ENCODE measurements around the gene KPNA6.
"Not testable (repeated sequence)": the region's sequence is repeated elsewhere in the genome, so short reads cannot be mapped to it uniquely, and the experiment has no call there.

KPNA6 gene

DNA sequence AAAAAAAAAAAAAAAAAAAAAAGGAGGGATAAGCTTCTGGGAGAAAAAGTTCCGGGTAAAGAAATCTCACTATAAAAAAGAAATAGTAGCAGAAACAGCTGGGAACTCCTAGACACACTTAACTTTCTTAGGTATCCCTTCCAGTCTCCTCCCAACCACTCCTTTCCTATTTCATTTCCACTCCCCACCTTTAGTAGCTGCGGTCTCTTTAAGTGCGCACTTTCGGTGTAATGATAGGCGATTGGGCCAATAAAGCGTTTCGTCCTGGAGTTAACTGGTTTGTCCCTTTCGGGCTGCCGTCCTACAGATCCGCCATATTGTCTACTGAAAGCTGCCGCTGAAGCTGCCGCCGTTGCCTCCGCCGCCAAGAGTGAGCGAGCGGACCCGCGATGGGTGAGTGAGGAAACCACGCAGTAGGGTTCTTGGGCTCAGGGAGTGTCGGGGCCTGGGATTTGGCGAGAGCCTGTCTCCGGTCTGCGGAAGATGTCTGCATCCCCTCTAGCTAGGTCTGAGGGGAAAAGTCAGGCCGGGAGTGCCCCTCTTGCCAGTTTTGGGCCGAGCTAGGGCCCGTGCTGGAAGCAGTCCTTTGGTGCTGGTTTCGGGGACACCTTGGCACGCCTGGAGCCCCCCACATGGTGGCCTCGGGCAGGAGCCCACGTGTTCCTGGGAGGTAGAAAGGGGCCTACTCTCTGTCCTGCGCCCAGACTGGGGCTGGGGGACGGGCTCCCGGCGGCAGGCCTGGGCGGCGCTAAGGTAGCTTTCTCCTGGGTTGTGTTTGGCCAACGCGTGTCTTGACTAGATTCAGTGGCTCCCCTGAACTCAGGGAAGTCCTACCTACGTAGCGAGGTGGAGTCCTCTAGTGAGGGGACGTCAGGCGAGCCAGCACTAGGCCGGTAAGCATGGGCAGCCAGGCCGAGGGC lies at the start of gene KPNA6:
KPNA6 (plus strand) TSS at position 315 of the 920 bp plus-strand sequence; CDS start at position 390, 75 bp downstream.
- peak; percentile 97 for DNase-seq

DNA sequence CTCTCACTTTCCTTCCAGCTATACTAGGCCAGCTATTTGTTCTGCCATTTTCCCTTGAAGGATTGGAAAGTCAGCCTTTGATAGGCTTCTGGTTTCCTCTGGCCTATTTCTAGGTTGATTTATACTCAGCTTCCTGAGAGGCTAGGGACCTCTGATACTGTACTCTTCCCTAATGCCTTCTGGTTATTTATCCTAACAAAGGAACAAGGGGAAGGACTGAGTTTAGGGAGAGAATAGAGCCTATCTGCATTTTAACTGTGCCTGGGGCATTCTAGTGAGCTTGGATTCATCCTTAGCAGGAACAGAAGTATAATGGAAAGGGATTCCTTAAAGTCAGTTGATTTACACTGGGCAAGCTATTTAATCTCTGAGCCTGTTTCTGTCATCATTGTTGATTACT lies 46.9 kb upstream of the KPNA6 start:
- DNase-seq = no peak

DNA sequence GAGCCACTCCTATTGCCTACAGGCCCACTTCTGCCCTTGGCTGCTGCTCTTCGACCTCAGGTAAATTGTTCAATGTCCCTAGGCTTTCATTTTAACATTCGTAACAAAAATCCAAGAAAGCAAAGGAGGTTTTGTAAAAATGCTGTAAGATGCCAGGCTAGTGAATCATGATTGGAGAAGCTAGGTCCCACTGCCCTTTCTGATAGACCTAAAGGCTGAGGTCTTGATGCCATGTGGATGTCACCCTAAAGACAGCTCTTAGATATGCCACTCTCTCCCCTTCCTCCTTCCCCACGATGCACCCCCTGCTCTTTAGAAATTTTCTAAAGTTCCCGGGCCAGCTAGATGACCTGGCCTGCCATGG lies 45.0 kb upstream of the KPNA6 start:
- DNase-seq = no peak

DNA sequence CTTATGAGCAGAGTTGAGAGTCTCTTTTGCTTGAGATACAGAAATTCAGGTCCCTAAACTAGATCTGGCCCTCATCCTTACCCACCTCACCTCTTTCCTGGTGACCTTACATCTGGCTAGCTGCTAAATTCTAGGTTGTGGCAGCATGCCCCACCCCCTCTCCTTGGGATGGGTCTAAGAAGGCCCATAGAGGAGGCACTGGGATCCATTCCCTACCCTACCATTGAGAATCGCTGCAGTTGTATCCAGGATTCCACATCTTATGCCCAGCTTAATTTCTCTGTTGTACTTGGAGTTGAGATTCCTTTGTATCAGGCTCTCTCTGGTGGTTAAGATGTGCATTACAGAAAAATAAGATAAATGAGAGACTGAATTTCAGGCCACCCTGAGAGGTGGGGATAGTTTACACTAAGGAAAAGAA lies 44.6 kb upstream of the KPNA6 start:
- peak; percentile 74 for DNase-seq

DNA sequence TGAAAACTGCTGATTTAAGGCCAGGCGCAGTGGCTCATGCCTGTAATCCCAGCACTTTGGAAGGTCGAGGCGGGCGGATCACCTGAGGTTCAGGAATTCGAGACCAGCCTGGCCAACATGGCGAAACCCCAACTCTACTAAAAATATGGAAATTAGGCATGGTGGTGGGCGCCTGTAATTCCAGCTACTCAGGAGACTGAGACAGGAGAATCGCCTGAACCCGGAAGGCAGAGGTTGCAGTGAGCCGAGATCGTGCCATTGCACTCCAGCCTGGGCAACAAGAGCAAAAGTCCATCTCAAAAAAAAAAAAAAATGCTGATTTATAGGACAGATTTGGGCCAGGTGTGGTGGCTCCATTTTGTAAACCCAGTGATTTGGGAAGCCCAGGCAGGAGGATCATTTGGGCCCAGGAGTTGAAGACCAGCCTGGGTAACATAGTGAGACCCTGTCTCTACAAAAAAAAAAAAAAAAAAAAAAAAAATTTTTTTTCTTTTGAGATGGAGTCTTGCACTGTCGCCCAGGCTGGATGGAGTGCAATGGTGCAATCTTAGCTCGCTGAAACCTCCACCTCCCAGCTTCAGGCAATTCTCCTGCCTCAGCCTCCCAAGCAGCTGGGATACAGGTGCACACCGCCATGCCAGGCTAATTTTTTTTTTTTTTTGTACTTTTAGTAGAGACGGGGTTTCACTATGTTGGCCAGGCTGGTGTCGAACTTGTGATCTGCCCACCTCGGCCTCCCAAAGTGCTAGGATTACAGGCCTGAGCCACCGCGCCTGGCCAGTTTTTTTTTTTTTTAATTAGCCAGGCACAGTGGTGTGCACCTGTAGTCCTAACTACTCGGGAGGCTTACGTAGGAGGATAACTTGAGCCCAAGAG lies 42.0 kb upstream of the KPNA6 start:
- DNase-seq = not testable (repeated sequence)

DNA sequence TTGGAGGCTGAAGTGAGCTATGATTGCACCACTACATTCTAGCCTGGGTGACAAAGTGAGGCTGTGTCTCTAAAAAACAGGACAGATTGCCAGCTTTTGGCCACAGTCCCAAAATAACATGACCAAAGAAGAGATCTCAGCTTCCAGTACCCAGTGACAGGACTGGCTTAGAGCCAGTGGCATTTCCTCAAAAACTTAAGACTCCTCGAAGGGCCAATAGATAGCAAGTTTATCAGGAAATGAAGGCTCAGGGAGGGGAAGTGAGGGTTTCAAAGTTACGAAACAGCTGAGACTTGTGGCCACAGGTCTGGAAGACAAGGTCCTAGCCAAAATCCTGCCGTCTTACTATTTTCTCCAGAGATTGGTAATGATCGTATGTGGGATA lies 41.4 kb upstream of the KPNA6 start:
- DNase-seq = peak; percentile 85

DNA sequence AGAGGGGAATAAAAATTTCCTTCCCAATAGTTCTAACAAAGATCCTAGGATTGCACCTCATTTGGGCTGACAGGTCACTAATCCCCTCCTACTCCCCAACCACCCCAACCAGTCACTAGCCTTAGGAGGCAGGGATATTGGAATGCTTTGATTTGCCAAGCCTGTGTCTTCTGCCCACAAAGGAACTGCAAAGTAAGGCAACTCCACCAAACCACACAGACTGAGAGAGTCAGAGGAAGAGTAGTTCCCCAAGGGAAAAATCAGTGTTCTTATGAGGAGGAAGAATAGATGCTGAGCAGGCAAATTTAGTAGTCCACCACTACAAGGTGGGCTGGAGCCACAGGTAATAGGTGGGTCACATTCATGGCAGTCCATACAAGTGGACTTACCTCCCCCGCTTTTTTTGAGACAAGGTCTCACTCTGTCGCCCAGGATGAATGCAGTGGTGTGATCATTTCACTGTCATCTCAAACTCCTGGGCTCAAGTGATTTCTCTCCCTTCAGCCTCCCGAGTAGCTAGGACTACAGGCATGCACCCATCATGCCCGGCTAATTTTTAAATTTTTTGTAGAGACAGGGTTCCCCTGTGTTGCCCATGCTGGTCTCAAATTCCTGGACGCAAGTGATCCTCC lies 38.8 kb upstream of the KPNA6 start:
- no peak for DNase-seq

DNA sequence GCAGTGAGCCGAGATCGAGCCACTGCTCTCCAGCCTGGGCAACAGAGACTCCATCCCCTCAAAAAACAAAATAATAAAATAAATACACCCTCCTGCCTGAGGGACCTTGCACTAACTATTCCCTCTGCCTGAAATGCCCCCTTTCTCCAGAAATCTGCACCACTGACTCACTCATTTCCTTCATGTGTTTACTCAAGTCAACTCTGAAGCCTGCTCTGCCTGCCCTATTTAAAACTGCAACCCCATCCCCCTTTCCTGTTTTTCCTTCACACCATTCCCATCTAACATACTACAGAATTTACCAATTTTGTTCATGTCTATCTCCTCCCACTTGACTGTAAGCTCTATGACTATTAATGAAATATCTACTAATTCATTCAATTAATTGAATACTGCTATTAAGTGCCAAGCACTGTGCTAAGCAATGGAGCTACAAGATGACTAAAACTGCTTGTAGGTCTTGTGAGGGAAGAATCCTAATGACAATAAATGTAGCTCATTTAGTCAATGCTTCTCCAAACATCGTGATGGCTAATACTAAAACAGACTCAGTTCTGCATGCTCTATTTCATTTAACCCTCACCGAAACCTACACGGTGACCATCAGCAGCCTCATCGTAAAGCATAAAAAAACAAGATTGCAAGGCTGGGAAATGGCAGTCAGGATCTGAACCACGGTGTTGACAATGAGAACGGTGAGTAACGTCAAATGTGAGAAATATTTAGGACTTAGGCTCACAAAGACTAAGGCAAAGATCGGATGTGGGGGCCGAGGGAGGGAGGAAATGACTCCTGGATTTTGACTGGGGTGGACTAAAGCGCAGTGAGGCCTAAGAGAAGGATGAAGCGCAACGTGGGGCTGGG lies 35.9 kb upstream of the KPNA6 start:
- DNase-seq = peak; percentile 83

DNA sequence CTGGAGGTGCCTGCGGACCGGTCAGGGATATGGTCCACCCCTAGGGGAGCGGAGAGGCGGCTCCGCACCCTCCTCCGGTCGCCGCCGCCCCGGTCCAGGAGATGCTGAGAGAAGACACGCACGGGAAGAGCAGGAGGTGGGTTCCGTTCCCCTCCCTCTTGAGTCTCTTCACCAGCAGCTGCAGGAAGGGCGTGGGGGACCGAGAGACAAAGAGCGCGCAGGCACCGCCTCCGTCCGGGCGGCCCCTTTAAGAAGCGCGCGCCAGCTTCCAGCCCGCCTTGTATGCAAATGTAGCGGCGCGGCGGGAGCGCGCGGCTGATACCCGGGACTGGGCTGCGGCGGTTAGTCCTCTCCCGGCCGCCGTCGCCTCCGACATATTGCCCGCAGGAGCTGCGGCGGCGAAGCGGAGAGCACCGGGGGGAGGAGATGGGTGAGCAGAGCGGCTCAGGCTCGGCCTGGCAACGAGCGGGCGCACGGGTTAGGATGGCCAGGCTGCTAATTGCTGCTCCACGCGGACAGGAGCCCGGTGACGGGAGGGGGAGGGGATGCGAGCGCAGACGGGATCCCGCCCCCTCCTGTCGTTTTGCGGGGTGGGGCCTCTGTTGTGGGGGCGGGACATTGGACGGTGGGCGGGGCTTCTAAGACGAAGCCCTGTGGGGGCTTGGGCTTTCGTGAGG lies 35.1 kb upstream of the KPNA6 start, which contains the start of gene TMEM39B:
TMEM39B (plus strand) TSS at position 318 of the 677 bp plus-strand sequence; CDS start at position 427, 109 bp downstream.
- peak; percentile 95 for DNase-seq

DNA sequence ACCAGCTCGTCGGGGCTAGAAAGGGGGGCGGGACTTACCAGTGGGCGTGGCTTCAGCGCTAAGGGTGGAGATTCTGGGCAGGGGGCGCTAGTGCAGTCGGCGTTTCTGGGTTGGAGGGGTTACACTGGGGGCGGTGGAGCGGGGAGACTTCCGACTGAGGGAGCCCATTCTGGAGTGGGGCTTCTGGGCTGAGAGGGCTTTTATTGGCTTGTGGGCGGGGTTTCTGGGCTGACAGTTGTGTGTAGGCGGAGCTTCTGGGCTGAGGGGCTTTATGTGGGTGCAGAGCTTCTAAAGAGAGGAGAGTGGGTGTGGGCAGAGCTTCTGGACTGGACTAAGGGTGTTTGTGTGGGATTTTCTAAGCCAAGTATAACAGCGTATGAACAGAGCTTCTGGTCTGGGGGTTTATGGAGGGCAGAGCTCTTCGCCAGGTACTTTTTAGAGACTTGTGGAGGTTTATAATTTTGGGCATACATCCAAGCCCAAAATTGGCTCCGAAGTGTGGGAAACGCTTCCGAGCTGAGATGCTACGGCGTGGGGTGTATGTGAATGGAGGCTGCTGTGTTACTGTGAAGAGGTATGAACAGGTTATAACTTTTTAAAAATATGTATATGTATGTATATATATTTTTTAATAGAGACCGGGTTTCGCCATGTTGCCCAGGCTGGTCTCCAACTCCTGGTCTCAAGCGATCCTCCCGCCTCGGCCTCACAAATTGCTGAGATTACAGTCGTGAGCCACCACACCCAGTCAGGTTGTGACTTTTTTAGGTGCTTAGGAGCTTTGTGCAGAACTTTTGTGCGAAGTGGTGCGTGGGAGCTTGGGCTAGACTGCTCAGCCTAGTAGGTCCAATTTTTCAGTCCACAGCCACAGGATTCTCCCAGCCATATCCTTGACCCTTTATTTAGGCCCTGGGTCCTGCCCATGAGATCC lies 34.3 kb upstream of the KPNA6 start:
- DNase-seq = peak; percentile 92

DNA sequence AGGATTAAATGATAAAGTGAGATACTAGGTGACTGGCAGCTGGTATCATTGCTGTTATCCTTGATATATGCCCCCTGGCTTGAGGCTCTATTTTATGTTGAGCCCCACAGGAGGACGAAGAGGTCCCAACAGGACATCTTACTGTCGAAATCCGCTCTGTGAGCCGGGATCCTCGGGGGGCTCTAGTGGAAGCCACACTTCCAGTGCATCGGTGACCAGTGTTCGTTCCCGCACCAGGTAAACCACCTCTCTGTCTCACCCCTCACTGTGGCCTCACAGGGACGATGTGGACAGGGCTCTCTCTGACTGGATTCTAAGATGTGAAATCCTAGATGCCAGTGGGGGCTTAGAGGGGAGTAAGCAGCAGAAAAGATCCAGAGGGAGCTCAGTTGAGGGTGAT lies 33.0 kb upstream of the KPNA6 start:
- no peak for DNase-seq

DNA sequence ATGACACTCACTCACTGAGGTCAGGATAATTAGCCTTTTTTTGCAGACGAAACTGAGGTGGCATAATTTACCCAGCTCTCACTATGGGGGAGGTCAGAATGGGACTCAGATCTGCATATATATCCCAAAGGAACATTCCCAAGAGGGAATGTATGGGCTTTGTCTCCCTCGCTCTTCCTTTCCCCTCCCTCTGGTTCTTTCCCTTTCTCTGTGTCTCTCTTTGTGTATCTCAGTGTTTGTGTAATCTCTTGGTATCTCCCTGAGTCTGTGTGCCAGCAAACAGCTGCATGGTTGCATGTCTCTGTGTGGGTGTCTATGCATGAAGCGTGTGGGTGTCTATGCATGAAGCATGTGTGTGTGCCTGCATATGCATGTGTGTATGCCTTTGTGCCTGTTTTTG lies 30.4 kb upstream of the KPNA6 start:
- no peak for DNase-seq

DNA sequence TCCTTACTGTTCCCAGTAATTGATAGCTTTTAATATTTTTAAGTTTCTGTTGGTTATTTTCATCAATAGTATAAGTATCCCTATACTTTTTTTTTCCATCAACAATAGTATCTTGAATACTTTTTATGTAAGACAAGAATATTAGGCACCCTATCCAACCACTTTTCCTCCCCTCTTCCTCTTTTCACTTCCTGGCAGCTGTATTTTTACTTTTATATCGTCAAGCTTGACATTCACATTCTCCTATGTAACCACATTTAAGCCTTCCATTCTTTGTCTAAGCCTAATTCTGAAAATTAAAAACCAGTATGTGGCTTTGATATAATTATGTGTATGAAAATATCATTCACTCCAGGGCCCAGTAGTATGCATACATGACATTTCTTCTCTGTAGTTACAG lies 25.8 kb upstream of the KPNA6 start:
- DNase-seq = no peak

DNA sequence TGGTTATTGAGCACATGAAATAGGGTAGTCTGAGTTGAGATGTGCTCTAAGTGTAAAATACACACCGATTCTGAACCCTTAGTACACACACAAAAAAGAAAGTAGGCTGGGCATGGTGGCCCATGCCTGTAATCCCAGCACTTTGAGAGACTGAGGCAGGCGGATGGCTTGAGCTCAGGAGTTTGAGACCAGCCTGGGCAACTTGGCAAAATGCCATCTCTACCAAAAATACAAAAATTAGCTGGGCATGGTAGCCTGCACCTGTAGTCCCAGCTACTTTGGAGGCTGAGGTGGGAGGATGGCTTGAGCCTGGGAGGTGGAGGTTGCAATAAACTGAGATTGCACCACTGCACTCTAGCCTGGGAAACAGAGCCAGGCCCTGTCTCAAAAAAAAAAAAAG lies 21.5 kb upstream of the KPNA6 start:
- not testable (repeated sequence) for DNase-seq

DNA sequence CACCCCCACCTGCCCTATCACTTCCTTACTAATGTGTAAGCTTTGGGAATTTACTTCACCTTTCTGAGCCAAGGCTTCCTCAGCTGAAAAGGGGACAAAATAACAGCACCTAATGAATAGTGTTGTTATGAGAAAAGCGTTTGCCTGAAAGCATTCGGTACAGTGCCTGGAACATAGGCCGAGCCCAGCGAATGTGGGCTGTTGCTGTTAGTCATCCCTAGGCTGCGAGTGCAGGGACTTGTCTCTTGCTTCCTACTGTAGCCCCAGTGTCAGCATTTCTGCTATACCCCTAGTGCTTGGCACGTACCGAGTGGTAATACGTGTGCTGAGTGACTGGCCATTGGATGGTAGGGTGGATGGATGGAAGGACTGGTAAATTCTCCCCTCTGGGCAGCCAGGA lies 16.7 kb upstream of the KPNA6 start:
- DNase-seq = no peak

DNA sequence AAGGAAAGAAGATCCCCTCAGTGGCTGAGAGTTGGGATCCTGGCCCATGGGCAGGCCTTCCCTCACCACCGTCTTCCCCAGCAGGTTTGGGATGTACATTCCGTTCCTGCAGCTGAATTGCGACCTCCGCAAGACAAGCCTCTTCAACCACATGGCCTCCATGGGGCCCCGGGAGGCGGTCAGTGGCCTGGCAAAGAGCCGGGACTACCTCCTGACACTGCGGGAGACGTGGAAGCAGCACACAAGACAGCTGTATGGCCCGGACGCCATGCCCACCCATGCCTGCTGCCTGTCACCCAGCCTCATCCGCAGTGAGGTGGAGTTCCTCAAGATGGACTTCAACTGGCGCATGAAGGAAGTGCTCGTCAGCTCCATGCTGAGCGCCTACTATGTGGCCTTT lies 16.3 kb upstream of the KPNA6 start:
- DNase-seq = no peak

DNA sequence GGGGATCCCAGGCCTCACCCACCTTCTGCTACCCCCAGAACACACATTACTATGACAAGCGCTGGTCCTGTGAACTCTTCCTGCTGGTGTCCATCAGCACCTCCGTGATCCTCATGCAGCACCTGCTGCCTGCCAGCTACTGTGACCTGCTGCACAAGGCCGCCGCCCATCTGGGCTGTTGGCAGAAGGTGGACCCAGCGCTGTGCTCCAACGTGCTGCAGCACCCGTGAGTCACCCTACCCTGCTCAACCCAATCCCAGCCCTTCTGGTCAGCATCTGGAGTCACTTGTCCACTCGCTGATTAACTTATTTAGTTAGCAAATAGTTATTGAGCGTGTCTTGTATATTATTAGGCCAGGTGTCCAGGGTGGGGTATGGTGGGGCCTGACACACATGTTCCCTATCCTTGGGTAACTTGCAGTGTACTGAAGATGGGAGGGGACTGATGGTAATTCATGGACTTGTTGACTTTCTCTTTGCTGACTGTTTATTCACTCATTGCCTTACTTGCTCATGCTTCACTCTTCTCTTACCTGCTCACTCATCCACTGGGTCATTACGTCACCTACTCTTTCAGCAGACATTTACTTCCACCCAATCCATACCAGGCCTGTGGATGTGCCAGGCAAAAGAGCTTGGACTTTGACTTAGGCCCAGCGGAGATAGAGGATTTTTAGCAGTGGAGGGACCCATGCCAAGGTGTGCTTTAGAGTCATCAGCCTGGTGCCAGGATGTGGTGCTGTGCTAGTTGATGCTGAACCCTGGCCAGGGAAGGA lies 12.9 kb upstream of the KPNA6 start:
- DNase-seq = no peak

DNA sequence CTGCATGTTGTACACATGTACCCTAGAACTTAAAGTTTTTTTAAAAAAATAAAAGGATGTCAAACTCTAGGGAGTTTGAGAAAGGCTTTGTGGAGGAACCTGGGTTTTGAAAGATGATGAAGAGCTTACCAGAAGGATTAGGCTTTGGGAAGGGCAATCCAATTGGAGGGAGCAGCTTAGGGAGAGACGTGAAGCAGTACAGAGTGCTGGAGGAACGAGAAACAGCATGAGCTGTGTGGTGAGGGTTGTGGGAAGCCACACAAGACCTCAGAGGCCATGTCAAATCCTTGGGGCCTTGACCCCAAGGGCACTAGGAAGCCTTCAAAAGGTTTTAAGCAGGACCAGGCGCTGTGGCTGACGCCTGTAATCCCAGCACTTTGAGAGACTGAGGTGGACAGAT lies 8.4 kb upstream of the KPNA6 start:
- no peak for DNase-seq

DNA sequence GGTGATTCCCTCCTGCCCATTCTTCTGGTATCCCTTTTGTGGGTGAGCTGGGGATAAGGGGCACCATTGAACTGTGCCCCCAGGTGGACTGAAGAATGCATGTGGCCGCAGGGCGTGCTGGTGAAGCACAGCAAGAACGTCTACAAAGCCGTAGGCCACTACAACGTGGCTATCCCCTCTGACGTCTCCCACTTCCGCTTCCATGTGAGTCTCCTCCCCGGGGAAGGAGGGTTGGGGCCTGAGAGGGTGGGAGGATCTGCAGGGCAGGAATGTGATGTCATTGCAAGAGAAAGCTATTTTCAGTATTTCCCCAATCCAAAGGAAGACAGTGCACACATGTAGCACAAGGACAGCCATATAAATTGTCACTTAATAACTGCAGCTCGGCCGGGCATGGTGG lies 7.5 kb upstream of the KPNA6 start:
- no peak for DNase-seq

Measured in DMS79 treated with DMSO at 0.1 percent for 48 hours (cell line).